GF-D8 (cell line): ENCODE data around the gene NGFR.

Source experiments
- DNase-seq: peaks from one replicate; lab custom pipeline; 2025; lab: John Stamatoyannopoulos, UW

Gene NGFR

DNA sequence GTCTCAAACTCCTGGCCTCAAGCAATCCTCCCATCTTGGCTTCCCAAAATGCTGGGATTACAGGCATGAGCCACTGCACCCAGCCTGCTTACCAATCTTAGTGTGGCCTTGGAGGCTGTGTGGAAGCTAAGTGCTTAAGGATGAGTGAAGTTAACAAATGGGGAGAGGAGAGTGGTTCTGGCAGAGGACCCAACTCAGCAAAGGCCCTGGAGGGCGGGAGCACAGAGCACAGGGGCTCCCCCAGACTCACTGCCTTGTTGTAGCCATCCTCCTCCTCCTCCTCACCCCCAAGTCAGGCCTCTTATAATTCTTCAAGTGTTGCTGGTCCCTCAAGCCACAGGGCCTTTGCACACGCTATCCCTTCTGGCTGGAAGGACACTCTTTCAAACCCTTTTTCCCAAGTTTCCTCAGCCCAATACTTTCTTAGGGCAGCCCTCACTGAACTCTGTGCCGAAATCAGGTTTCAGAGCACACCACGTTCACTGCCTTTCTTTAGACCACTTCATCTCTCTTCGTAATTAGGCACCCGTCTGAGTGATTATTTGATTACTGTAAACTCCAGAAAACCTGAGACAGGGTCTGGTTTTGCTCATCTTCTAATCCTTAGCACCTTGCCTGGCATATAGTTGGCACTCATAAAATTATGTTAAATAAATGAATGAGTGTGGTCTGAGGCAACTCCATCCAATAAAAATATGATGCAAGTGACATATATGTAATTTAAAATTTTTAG is 23.4 kb downstream of the NGFR start:
- no peak for DNase-seq

DNA sequence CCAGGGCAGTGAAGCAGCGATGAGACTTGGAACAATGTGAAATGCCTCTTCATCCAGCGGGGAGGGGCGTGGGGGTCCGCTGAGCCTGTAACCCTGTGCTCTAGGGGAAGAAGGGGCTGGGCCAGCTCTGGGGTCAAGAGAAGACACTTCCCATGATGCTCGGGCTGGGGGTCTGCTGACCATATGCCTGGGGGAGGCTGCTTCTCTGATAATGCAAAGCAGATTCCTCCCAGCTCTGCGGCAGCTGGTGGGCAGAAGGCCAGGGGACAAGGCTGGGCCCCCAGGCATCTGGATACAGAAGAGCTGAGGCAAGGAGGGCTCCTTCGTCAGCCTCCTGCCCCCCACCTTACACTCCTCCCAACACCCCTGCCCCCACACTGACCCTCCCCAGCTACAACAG is 24.7 kb downstream of the NGFR start:
- DNase-seq = no peak

GRCh38 chr17:49520386-49521087 is 25.4 kb downstream of the NGFR start:
- DNase-seq = no peak

- DNase-seq = no peak
Measured at GRCh38 chr17:49521088-49521450, 26.0 kb downstream of the NGFR start.

DNA sequence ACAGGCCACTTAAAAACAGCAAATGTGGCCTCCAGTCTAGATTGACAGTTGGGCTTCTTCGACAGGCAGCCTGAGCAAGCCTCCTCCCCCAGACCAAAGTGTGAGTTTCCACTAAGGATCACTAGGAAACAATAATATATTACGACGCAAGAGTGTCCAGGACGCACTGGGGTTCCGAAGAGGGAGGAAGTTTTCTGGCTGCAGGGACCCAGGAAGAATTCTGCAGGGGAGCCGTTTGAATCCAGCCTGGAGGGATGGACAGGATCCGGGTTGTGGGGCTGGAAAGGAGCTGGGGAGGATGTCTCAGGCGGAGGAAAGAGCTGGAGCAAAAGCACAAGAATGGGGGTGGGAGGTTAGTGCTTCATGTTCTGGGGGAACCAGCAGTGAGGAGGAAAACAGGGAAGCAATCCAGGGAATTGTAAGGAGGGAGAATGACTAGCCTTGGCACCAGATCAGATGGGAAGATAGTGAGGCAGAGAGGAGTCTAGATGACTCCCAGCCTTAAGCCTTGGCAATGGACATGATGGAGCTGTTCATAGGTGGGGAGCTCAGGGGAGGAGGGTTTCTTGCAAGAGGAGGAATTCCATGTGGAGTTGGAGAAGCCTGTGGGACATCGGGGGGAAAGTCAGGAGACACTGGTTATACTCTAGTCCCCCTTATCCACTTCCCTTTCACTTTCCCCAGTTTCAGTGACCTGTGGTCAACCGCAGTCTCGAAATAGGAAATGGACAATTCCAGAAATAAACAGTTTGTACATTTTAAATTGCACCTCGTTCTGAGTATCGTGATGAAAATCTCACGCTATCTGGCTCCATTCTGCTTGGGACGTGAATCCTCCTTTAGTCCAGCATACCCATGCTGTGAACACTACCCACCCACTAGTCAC is 26.6 kb downstream of the NGFR start:
- no peak for DNase-seq

DNA sequence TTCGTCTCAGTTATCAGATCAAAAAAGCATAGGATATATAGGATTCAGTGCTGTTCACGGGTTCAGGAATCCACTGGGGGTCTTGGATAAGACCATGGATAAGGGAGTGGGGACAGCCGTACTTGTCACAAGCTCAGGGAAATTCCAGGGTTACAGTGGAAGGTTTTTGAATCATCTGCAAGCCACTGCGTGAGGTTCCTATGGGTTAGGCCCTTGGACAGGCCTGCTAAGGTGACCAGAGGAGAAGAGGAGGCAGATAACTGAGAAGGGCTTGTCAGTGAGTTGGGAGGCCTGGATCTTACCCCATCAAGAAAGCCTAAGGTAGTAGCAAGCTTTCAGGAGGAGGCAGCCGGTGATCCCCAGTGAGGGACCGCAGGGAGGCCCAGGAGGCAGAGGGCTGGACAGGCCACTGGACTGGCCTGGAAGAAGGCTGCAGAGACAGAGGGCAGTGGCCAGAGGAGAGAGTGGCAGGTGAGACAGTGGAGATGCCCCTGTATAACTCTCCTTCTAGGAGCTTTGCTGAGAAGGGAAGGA is 27.3 kb downstream of the NGFR start:
- DNase-seq = no peak

DNA sequence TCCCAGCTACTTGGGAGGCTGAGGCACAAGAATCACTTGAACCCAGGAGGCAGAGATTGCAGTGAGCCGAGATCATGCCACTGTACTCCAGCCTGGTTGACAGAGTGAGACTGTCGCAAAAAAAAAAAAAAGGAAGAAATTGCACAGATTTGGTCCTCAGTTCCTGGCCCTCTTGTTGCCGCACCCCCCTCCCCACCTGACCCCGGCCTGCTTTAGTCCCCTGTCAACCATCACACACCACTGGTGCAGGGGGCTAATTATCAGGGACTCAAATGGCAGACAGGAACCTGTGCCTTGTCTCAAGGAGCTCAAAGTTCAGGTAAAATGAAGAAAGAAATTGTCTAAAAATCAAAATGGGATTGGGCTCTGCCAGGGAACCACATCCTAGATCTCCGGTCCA is 28.1 kb downstream of the NGFR start:
- DNase-seq = no peak

DNA sequence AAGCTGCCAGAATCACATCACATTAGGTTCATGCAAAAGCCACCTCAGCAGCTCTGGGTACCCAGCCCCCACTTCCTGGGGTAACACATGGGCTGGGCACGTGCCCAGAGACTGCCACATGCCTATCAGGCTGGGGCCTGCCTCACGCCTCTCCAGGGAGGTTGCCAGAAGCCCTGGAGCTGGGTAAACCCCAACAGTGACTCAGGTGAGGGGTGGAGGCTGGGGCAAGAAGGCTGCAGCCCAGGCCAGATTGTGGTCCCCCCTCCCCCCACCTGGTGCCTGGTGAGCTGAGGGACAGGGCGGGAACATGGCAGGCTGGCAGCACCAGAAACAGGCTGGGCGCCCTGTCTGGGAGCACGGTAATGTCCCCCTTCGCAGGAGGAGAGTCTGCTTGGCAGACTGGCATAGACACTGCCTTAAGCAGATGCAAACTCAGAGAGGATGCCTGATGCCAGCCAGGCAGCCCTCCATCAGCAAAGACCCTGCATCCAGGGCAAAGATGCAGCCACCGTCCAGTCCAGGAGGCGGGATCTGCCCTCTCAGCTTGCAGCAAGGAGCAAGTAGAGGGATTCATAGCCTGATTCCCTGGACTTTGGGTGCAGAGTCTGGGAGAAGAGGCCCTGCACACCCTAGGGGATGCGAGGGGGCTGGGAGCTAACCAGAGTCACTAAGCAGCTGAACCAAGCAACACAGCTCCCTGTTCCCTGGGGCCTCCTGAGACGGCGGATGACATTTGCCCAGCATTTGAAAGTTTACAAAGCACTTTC is 28.8 kb downstream of the NGFR start:
- DNase-seq = no peak

DNA sequence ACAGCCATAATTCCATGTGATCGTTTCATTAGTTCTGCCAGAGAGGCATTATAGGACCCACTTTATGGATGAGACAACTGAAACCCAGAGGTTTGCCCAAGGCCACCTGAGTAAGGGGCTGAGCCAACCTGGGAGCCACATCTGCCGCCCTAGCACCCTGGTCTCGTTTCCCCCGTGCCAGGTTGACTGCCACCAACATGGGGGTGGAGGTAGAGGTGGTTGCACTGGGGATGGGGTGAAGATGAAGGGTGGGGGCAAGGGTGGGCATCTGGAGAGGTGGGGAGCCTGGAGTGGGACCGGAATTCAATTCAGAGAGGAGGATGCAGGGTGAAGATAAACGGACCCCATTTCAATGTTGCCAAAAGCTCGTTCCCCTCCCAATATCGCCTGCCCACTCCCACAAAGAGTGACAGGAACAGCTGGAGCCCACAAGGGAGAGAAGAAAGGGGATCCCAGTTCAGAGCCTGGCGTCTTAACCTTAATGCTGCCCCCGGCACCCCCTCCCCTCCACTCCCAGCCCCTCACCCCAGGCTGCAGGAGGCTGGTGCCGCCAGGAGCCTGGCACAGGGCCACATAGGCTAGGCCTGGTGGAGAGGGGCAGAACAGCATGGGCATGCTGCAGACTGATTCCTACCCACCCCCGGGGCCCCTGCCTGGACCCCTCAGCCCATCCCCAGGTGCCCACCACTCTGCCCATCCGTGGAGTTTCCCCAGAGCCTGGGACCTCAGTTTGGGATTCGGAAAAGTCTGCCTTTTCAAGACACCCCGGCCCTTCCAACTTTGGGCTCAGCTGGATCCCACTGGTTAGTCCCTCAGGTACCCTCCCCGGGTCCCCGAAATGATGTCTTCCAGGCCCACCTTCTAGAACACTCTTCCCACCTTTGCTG is 29.6 kb downstream of the NGFR start:
- DNase-seq = no peak

DNA sequence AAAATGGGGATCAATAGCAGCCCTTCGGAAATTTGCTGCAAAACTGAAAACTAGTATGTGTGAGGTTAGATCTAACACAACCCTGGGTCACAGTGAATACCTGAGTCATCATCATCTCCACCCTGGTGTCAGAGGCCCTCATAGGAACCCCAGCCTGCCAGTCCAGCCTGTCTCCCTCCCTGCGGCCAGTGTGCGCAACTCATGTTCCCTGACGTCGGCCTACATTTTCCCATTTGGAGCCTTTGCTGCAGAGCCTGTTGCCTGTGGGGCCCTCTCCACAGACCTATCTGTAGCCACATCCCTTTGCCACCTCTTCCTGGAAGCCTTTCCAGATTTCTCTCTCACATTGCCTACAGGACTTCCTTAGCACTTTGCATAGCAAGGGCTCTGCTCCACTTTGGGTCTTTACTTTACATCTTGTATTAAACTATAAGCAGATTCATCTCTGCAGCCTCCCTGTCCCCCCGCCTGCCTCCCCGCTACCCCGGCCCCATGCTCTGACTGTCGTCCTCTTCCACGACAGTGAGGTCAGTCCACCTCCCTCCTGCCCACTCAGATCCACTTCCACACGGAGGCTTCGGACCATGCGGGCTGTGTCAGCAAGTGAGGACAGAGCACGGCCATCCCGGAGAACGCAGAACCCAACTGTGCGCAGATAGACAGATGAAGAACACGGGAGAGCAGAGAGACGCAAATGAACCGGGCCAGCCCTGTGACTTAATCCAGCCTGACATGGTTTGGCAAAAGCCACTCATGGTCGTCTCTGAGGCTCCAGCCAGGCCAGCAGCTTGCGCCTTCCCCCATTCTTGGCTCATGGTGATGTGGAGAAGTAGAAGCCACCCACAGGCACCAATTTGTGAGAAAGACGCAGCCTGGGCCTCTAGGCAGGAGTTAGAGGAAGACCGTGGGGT is 31.0 kb downstream of the NGFR start:
- DNase-seq = no peak

- no peak for DNase-seq
Measured at GRCh38 chr17:49527927-49528651, 33.0 kb downstream of the NGFR start.

DNA sequence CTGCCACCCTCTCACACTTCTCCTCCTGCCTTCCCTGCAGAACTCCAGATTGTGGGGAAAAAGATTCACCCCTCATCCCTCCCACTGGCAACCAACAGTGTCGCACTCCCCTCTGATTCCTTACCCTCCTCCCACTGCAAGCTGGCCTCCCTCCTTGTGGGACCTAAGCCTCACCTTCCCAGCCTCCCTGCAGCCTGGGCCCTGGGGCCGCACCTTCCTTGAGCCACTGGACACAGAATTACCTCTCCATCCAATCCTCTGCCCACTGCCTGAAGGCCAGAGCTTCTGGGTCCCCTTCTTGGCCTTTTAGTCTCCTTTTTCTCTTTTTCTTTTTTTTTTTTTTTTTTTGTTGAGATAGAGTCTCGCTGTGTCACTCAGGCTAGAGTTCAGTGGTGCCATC is 33.9 kb downstream of the NGFR start:
- DNase-seq = no peak

DNA sequence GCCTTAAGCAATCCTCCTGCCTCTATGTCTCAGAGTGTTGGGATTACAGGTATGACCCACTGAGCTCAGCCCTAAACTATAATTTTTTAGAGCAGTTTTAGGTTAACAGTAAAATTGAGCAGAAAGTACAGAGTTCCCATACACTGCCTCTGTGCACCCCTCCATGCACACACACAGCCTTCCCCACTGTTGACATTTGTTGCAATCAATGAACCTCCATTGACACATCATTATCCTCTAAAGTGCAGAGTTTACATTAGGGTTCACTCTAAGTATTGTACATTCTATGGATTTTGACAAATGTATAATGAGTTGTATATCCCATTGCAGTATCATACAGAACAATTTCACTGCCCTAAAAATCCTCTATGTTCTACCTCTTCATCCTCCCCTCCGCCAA is 35.0 kb downstream of the NGFR start:
- DNase-seq = no peak

- DNase-seq = no peak
Measured at GRCh38 chr17:49543860-49544259, 48.8 kb downstream of the NGFR start.

DNA sequence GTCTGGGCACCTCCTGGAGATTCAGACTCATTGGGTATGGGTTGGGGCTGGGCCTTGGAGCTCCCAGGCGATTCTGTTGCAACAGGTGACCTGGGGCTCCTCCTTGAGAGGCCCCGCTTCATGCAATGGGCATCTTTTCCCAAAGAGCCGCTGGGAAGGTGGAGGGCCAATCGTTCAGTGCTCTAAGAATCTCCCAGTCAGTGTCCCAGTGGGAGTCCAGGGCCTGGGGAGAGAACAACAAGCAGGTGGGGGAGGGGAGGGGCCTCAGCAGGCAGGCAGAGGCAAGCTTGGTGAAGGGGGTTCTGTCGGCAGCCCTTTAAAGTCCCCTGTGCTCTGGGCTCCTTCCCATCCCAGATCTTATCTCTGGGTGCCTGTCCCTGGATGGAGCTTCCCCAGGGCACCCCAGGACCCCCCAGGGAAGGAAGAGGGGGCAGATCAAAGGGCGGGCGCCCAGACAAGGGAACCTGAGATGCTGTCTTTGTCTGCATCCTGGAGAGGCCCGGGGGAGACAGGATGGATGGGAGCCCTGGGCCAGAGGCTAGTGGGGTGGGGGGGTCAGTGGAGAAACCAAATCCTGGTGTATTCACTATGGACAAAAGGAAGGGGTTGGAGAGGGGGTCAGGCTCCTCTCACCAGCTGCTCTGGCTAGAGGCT is 50.0 kb downstream of the NGFR start:
- DNase-seq = no peak

DNA sequence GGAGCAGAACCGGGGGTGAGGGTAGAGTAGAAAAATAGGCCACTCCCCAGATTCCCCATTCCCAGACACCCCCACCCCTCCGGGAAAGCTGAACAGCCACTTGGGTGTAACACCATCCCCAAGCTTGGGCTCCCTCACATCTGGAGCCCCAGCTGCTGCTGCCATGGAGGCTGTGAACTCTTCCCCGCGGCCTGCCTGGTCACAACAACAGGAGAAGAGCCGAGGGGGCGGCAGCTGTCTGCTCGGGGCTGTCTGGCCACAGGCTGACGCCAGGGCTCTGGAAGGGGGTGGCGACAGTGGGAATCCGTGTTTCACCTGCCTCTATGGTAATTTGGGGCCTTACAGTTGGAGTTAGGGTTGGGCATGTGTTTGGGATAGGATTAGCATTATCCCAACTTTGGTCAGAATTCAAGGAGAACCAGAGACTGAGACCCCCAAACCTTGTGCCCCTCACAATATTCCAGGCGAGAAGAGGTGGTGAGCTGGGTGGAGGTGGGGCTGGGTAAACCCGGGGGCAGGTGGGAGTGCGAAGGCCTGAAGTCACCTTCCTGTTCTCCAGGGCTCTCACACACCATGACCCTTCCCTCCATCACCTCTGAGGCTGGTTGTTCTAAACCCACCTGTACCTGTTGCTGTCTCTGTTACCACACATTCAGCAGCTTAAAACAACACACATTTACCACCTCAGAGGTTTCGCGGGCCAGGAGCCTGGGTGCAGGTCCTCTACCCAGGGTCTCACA is 50.9 kb downstream of the NGFR start:
- DNase-seq = no peak
